H1 (cell line): Measurements from ENCODE around the gene DEFB125. TPM values are rescaled to one million over a fixed set of nuclear protein-coding genes. Genes with fewer than 3 reads are reported as not detected.

Experiments used
- CTCF ChIA-PET: fragments of 300-600 bp; sonication (Branson Sonifier 250); formaldehyde crosslinking; loops from one replicate; lab custom pipeline; 2021; ENCODE audit not compliant: partially characterized antibody; lab: Charles Lee
- POLR2A ChIA-PET: fragments of 300-600 bp; sonication (Branson Sonifier 250); formaldehyde crosslinking; loops from one replicate; lab custom pipeline; 2021; ENCODE audit warnings: inconsistent platforms; ENCODE audit not compliant: partially characterized antibody; lab: Charles Lee
- DNase-seq, 2 experiments: peaks; one replicate each; pipeline versions ENCODE4 v3.0.0 to v3.0.0-alpha.2; 2010 to 2022; ENCODE audit warnings: low spot score in 2 of 2, low read depth in 1 of 2, mixed read lengths in 1 of 2
- FAIRE-seq: peaks from 2 replicates; lab custom pipeline; 2011; peaks lifted over from hg19 to GRCh38; lab: Jason Lieb, UNC
- H2AFZ ChIP-seq: 2 replicates; pipeline ENCODE4 v1.8.1; 2012; ENCODE audit warnings: low read length, inconsistent platforms
- H2AK5ac ChIP-seq: 2 replicates; pipeline ENCODE4 v1.6.1; 2013; ENCODE audit warnings: low read depth, low read length
- H2BK120ac ChIP-seq: replicated peaks from 2 replicates; pipeline ENCODE3; 2013; ENCODE audit warnings: low read depth, low read length, inconsistent platforms
- H2BK12ac ChIP-seq: 2 replicates; pipeline ENCODE4 v1.6.1; 2013; ENCODE audit warnings: low read depth, low read length
- H2BK15ac ChIP-seq: 2 replicates; pipeline ENCODE4 v1.6.1; 2013; ENCODE audit warnings: low read length
- H2BK20ac ChIP-seq: 2 replicates; pipeline ENCODE4 v1.6.1; 2013; ENCODE audit warnings: low read length
- H2BK5ac ChIP-seq: 2 replicates; pipeline ENCODE4 v1.6.1; 2013; ENCODE audit warnings: low read depth, low read length
- H3K14ac ChIP-seq: 2 replicates; pipeline ENCODE4 v1.6.1; 2013; ENCODE audit warnings: inconsistent platforms; ENCODE audit not compliant: insufficient read length
- H3K18ac ChIP-seq: 2 replicates; pipeline ENCODE4 v1.6.1; 2013; ENCODE audit warnings: low read length; ENCODE audit errors: extremely low read depth
- H3K23ac ChIP-seq: 2 replicates; pipeline ENCODE4 v1.6.1; 2013; ENCODE audit warnings: inconsistent platforms; ENCODE audit not compliant: insufficient read length
- H3K23me2 ChIP-seq: 2 replicates; pipeline ENCODE4 v1.6.1; 2013; ENCODE audit warnings: low read depth, low read length
- H3K27ac ChIP-seq: 2 replicates; pipeline ENCODE4 v1.6.1; 2011; ENCODE audit warnings: low read depth, low read length, inconsistent platforms
- H3K27me3 ChIP-seq, 4 experiments: replicated peaks in 1 of 4; 1 replicate in 1 of 4; 2 replicates in 3 of 4; pipeline versions ENCODE4 v1.6.1 to v1.8.1; 2011 to 2013; ENCODE audit warnings: low read length in 3 of 4, mild to moderate bottlenecking in 3 of 4, inconsistent platforms in 2 of 4, mixed read lengths in 2 of 4, moderate library complexity in 1 of 4; ENCODE audit not compliant: control insufficient read depth in 3 of 4, insufficient read depth in 3 of 4; ENCODE audit errors: extremely low read depth in 1 of 4
- H3K36me3 ChIP-seq, 4 experiments: 2 replicates each; pipeline versions ENCODE4 v1.6.1 to v1.8.1; 2011 to 2013; ENCODE audit warnings: mild to moderate bottlenecking in 4 of 4, low read length in 3 of 4, moderate library complexity in 2 of 4, control low read depth in 1 of 4, inconsistent platforms in 1 of 4; ENCODE audit not compliant: insufficient read depth in 4 of 4, control insufficient read depth in 2 of 4
- H3K4ac ChIP-seq: replicated peaks from 2 replicates; pipeline ENCODE3; 2013; ENCODE audit warnings: low read length, low read depth, mixed read lengths, inconsistent platforms; ENCODE audit not compliant: insufficient read length
- H3K4me1 ChIP-seq, 4 experiments: replicated peaks in 1 of 4; 1 replicate in 1 of 4; 2 replicates in 3 of 4; pipeline versions ENCODE4 v1.6.1 to v1.8.1; 2011 to 2013; ENCODE audit warnings: low read length in 3 of 4, inconsistent platforms in 2 of 4, mixed read lengths in 1 of 4; ENCODE audit not compliant: insufficient read depth in 4 of 4, control insufficient read depth in 3 of 4
- H3K4me2 ChIP-seq, 2 experiments: 2 replicates each; pipeline versions ENCODE4 v1.6.1 to v1.8.1; 2011 to 2013; ENCODE audit warnings: low read depth in 2 of 2, low read length in 2 of 2, control low read depth in 1 of 2, inconsistent platforms in 1 of 2, mild to moderate bottlenecking in 1 of 2; ENCODE audit not compliant: insufficient read depth in 1 of 2
- H3K4me3 ChIP-seq, 4 experiments: fragments of 200-600, 300-600 bp in 1 of 4; sonication (generic), shearing (Covaris generic), sonication (Bioruptor Twin) in 1 of 4; 2 replicates each; pipeline versions ENCODE4 v1.5.1 to v1.8.1; 2011 to 2016; ENCODE audit warnings: low read length in 4 of 4, low read depth in 3 of 4, control low read depth in 2 of 4, inconsistent platforms in 2 of 4, mild to moderate bottlenecking in 2 of 4, mixed read lengths in 1 of 4, moderate library complexity in 1 of 4; ENCODE audit not compliant: insufficient read depth in 2 of 4; ENCODE audit errors: extremely low read depth in 1 of 4
- H3K56ac ChIP-seq: replicated peaks from 2 replicates; pipeline ENCODE3; 2013; ENCODE audit warnings: low read depth, mild to moderate bottlenecking, mixed read lengths, low read length, inconsistent platforms; ENCODE audit not compliant: insufficient read length
- H3K79me1 ChIP-seq: 2 replicates; pipeline ENCODE4 v1.6.1; 2013; ENCODE audit warnings: low read depth, low read length, control low read depth
- H3K79me2 ChIP-seq, 2 experiments: 2 replicates each; pipeline versions ENCODE4 v1.6.1 to v1.8.1; 2012 to 2013; ENCODE audit warnings: low read length in 2 of 2, mild to moderate bottlenecking in 2 of 2, inconsistent platforms in 1 of 2; ENCODE audit not compliant: insufficient read depth in 2 of 2, control insufficient read depth in 1 of 2
- H3K9ac ChIP-seq, 4 experiments: replicated peaks in 1 of 4; 1 replicate in 1 of 4; 2 replicates in 3 of 4; pipeline versions ENCODE4 v1.6.1 to v1.8.1; 2011 to 2013; ENCODE audit warnings: low read depth in 3 of 4, low read length in 3 of 4, control low read depth in 2 of 4, mild to moderate bottlenecking in 2 of 4, moderate library complexity in 2 of 4, inconsistent platforms in 1 of 4; ENCODE audit errors: extremely low read depth in 1 of 4
- H3K9me3 ChIP-seq, 2 experiments: 2 replicates each; pipeline versions ENCODE4 v1.6.1 to v1.8.1; 2012 to 2013; ENCODE audit warnings: mild to moderate bottlenecking in 2 of 2, moderate library complexity in 2 of 2, control low read depth in 1 of 2, inconsistent platforms in 1 of 2, low read depth in 1 of 2, low read length in 1 of 2, mixed read lengths in 1 of 2; ENCODE audit not compliant: insufficient read depth in 2 of 2
- H4K20me1 ChIP-seq, 2 experiments: replicated peaks in 1 of 2; 2 replicates each; pipeline versions ENCODE3 to v1.8.1; 2011 to 2013; ENCODE audit warnings: inconsistent platforms in 2 of 2, low read length in 2 of 2, mild to moderate bottlenecking in 1 of 2; ENCODE audit not compliant: insufficient read depth in 2 of 2, control insufficient read depth in 1 of 2
- H4K5ac ChIP-seq: 2 replicates; pipeline ENCODE4 v1.6.1; 2013; ENCODE audit warnings: low read length, low read depth, mixed read lengths, inconsistent platforms; ENCODE audit not compliant: insufficient read length
- H4K8ac ChIP-seq: 2 replicates; pipeline ENCODE4 v1.8.0; 2013; ENCODE audit warnings: mild to moderate bottlenecking, moderate library complexity, low read length, inconsistent platforms; ENCODE audit not compliant: insufficient read depth; ENCODE audit errors: extremely low read depth
- H4K91ac ChIP-seq: replicated peaks from 2 replicates; pipeline ENCODE3; 2013; ENCODE audit warnings: low read length, mixed read lengths, inconsistent platforms; ENCODE audit not compliant: insufficient read length
- RAD21 ChIP-seq, 2 experiments: IDR thresholded peaks in 1 of 2; conservative IDR thresholded peaks in 1 of 2; 2 replicates each; pipeline ENCODE4 v1.6.1; 2011; ENCODE audit warnings: low read depth in 2 of 2, low read length in 2 of 2, improper control_type of control experiment in 1 of 2, inconsistent platforms in 1 of 2, mild to moderate bottlenecking in 1 of 2, moderate library complexity in 1 of 2
- SIX5 ChIP-seq: IDR thresholded peaks from 2 replicates; pipeline ENCODE4 v1.6.1; 2011; ENCODE audit warnings: mild to moderate bottlenecking, low read depth, low read length
- TAF1 ChIP-seq: IDR thresholded peaks from 2 replicates; pipeline ENCODE4 v1.6.1; 2011; ENCODE audit warnings: mild to moderate bottlenecking, low read depth, low read length
- WGBS, 2 experiments: shearing (Covaris generic) in 1 of 2; methylation state at CpG; one replicate each; pipeline versions ENCODE4 v1.1.6 to v1.1.7; 2013 to 2015; ENCODE audit warnings: low lambda C conversion rate in 2 of 2, mixed read lengths in 2 of 2, inconsistent platforms in 1 of 2, low coverage in 1 of 2, missing lambda C conversion rate in 1 of 2; ENCODE audit not compliant: insufficient replicate concordance in 2 of 2, insufficient coverage in 1 of 2, insufficient read length in 1 of 2; ENCODE audit errors: extremely low coverage in 1 of 2, missing lambda C conversion rate in 1 of 2; 5-methylcytosine and 5-hydroxymethylcytosine counted together
- polyA plus RNA-seq, 7 experiments: library from polyadenylated mRNA; depleted of rRNA in 3 of 7; stranded (reverse) in 5 of 7; unstranded in 2 of 7; fragments of >200 nt in 5 of 7; fragments of 200-250 nt in 2 of 7; gene quantifications; 1 replicate in 5 of 7; 2 replicates in 1 of 7; 4 replicates in 1 of 7; pipeline versions ENCODE4 v1.2.1 to v1.2.3, GENCODE V29; 2011 to 2013; ENCODE audit warnings: missing spikeins in 2 of 7, mixed read lengths in 2 of 7
- total RNA-seq: library from RNA; stranded (reverse); fragmentation: NEBNext Ultra II Directional; extraction: Animal tissue kit (Norgen Biotek cat#: 25700); gene quantifications from 2 replicates; pipeline ENCODE4 v1.2.1, GENCODE V29; 2021
- TF ChIP-seq, protein P1 (sequence below), 3 experiments: IDR thresholded peaks; 1 replicate in 2 of 3; 2 replicates in 1 of 3; pipeline versions ENCODE4 v1.5.1 to v1.6.1; 2011; ENCODE audit warnings: low read length in 3 of 3, mild to moderate bottlenecking in 3 of 3, inconsistent platforms in 2 of 3, low read depth in 1 of 3, moderate library complexity in 1 of 3; ENCODE audit not compliant: insufficient read depth in 1 of 3; ENCODE audit errors: control extremely low read depth in 1 of 3

Gene DEFB125
- total and polyA plus RNA-seq, 2 of the 8 experiments (the other 6 are each of a cell fraction or from before 2014, with no cell fraction given), result not detected

DNA sequence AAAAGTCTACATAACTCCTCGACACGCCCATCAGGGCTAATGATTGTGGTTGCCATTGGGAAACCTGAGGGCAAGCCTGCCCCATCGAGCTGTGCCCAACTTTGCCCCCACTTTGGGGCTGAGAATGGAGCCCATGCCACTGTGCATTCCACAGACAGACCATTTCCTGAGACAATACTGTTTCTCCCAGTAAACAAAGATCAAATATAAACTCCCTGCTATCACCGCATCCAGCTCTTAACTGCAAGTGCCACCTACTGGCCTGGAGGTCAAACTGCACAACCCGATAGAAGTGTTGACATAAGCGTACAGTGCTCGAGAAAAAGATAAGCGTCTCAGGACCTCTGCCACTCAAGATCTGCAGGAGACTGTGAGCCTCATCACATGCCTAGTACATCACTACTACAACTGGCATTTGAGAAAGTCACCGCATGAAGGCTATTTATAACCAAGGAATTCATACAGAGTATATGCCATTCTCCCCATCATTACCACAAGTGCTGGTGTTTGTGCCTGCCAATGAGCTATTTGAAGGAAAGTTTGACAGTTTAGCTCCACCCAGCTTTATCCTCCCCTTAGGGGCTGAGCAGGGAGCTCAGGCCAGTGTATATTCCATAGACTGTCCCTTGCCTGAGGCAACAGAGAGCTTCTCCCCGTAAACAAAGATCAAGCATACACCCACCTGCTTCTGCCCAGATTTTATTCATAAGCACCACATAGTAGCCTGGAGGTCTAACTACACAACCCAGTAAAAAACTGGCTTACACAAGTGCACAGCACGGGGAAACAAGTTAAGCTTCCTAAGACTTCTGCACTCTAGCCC, 50.4 kb downstream of the DEFB125 start:
- DNase-seq, result no peak
- FAIRE-seq, result no peak
- CTCF ChIA-PET, result interaction anchor here (0.8 to 1.6 kb wide), 3 partner anchors 9 to 127 kb away, joined by 3 to 4 read pairs (median 4); no protein-coding TSS in a partner anchor

More for the DNA sequence above, 50.4 kb downstream of the DEFB125 start:
- Histone ChIP-seq H3K9me3 (peaks cover 26 to 29% of the 10 kb centered on the region in 2 experiments; a peak in 3 of 4 replicates), H2BK12ac (no peak overlapping the region), H2AK5ac (no peak overlapping the region), H3K56ac (no peak overlapping the region), H3K79me1 (no peaks in the 10 kb centered on the region), H4K91ac (no peak overlapping the region), H3K14ac (no peak overlapping the region), H3K9ac (no peak overlapping the region), H2BK120ac (no peak overlapping the region), H3K27me3 (no peaks in the 10 kb centered on the region), H2BK20ac (no peak overlapping the region), H3K4me3 (no peak overlapping the region), H3K23ac (no peak overlapping the region), H2BK5ac (no peak overlapping the region), H4K20me1 (no peaks in the 10 kb centered on the region), H3K4me1 (no peaks in the 10 kb centered on the region), H2AFZ (no peak overlapping the region), H3K36me3 (no peaks in the 10 kb centered on the region), H2BK15ac (no peak overlapping the region), H3K23me2 (no peaks in the 10 kb centered on the region), H4K5ac (no peak overlapping the region), H3K79me2 (no peaks in the 10 kb centered on the region), H3K18ac (no peak overlapping the region), H4K8ac (no peak overlapping the region), H3K27ac (no peak overlapping the region), H3K4me2 (no peak overlapping the region), H3K4ac (no peak overlapping the region)
- POLR2A ChIA-PET, result no interaction called here
- 86% methylated on average over 11 of the region's 11 CpGs; no CpG with 5 or more reads in 1 of the 2 experiments for WGBS, 2 experiments
- peak; percentile 24 to 34; a peak in 2 of 4 replicates for TF ChIP-seq RAD21 (IDR thresholded peaks at IDR 0.05 in 1 of 2, conservative IDR thresholded peaks at IDR 0.05 in 1 of 2; ENCODE audit: low read depth in 2 of 2, low read length in 2 of 2)
- TF ChIP-seq, protein P1, sequence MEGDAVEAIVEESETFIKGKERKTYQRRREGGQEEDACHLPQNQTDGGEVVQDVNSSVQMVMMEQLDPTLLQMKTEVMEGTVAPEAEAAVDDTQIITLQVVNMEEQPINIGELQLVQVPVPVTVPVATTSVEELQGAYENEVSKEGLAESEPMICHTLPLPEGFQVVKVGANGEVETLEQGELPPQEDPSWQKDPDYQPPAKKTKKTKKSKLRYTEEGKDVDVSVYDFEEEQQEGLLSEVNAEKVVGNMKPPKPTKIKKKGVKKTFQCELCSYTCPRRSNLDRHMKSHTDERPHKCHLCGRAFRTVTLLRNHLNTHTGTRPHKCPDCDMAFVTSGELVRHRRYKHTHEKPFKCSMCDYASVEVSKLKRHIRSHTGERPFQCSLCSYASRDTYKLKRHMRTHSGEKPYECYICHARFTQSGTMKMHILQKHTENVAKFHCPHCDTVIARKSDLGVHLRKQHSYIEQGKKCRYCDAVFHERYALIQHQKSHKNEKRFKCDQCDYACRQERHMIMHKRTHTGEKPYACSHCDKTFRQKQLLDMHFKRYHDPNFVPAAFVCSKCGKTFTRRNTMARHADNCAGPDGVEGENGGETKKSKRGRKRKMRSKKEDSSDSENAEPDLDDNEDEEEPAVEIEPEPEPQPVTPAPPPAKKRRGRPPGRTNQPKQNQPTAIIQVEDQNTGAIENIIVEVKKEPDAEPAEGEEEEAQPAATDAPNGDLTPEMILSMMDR (IDR thresholded peaks at IDR 0.05; ENCODE audit: control extremely low read depth in 1 of 3, insufficient read depth in 1 of 3, low read depth in 1 of 3, low read length in 3 of 3), result peak; percentile 19 to 56 (median 35); a peak in 3 of 4 replicates
- TF ChIP-seq TAF1, result no peak
- no peak for TF ChIP-seq SIX5
